Activated B cell treated with CpG ODN at 0.5 μM for 24 hours (primary cell): ENCODE measurements around the gene TGFBR1. TPM values are rescaled to one million over a fixed set of nuclear protein-coding genes. Genes with fewer than 3 reads are reported as not detected.

Experiments
- ATAC-seq: fragments of 200-7000 bp; cut with Tn5 transposase; one replicate; pipeline ENCODE4 v1.10.0; 2021; ENCODE audit warnings: low read depth, mild to moderate bottlenecking, moderate library complexity
- CTCF ChIA-PET: fragments of 350-600 bp; sonication (Branson Sonifier 250); formaldehyde crosslinking; loops from one replicate; lab custom pipeline; 2021; ENCODE audit warnings: antibody characterized with exemption; lab: Charles Lee
- POLR2A ChIA-PET: fragments of 350-600 bp; sonication (Branson Sonifier 250); formaldehyde crosslinking; loops from one replicate; lab custom pipeline; 2021; ENCODE audit warnings: antibody characterized with exemption; lab: Charles Lee
- DNase-seq: peaks from one replicate; pipeline ENCODE4 v3.0.0; 2022
- H3K27ac Mint-ChIP-seq: one replicate; pipeline ENCODE4 v1.8.0; 2020; ENCODE audit warnings: mixed read lengths
- H3K27me3 Mint-ChIP-seq: one replicate; pipeline ENCODE4 v1.8.0; 2021; ENCODE audit warnings: mixed read lengths
- H3K36me3 Mint-ChIP-seq: one replicate; pipeline ENCODE4 v1.8.0; 2021; ENCODE audit warnings: low read depth, mixed read lengths
- H3K4me1 Mint-ChIP-seq: one replicate; pipeline ENCODE4 v1.8.0; 2021; ENCODE audit warnings: mixed read lengths
- H3K4me3 Mint-ChIP-seq: one replicate; pipeline ENCODE4 v1.8.0; 2020; ENCODE audit warnings: mild to moderate bottlenecking, mixed read lengths
- H3K9me3 Mint-ChIP-seq: one replicate; pipeline ENCODE4 v1.8.0; 2020; ENCODE audit warnings: mixed read lengths
- intact Hi-C: fragments of 100-400 bp; cut with micrococcal nuclease; formaldehyde crosslinking; loops from one replicate; pipeline ENCODE4 v1.15.1; 2024
- total RNA-seq: library from RNA; stranded (reverse); gene quantifications from 2 replicates; pipeline ENCODE4 v1.2.3, GENCODE V29; 2022
- TF ChIP-seq, protein P1 (sequence below): fragments of 200-600 bp; IDR thresholded peaks from one replicate; pipeline ENCODE4 v1.8.0; 2022; ENCODE audit warnings: antibody characterized with exemption, mild to moderate bottlenecking

Gene TGFBR1
- total RNA-seq, 1 donor from 2014 or later, result 65.3 TPM

DNA sequence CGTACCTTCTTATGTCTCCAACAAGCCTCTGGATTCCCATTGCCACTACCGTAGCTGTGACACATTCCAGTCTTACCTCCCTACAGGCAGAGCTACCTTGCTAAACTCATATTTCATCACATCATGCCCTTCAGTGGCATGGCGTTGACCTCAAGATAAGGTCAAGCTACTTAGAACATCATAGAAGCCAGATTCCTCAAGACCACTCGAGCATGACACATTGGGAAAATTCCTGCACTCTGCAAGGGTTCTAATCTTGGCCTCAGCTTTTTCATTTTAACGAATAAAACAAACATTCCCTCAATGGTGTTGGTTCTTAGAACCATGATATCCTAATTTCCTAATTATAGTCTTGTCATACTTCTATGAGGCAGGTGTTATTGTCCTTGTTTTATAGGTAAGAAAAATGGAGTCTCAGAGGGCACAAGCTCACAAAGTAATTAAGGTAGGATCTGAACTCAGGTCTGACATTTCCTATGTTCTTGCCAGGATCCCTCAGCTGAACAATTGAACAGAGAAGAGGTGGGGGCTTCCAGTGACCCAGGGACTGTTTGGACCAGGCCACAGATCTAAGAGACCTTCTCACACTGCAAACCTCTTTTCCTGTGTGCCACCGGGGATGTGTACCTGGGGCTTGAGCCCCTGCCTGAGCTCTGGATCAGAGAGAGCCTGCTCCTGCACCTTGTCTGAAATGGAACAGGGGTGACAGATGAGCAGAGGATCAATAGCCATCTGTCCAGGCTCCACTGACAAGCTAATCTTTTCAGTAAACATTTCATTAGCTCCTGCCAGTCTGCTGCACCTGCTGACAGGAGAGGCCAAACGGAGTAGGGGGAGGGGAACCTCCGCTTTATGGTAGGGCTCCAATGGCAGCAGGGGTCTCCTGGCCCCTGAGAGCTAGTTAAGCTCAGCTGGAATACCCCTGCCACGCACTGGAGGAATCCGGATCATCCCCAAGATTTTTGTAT lies 67.5 kb downstream of the TGFBR1 start:
- Mint-ChIP-seq H3K27ac (no peak overlapping the region), H3K4me3 (no peak overlapping the region)
- POLR2A ChIA-PET, result interaction anchor here (0.7 to 3.2 kb wide), 3 partner anchors 8 to 50 kb away, joined by 3 to 32 read pairs (median 3); partner anchors contain the start of genes ALG2 and SEC61B

DNA sequence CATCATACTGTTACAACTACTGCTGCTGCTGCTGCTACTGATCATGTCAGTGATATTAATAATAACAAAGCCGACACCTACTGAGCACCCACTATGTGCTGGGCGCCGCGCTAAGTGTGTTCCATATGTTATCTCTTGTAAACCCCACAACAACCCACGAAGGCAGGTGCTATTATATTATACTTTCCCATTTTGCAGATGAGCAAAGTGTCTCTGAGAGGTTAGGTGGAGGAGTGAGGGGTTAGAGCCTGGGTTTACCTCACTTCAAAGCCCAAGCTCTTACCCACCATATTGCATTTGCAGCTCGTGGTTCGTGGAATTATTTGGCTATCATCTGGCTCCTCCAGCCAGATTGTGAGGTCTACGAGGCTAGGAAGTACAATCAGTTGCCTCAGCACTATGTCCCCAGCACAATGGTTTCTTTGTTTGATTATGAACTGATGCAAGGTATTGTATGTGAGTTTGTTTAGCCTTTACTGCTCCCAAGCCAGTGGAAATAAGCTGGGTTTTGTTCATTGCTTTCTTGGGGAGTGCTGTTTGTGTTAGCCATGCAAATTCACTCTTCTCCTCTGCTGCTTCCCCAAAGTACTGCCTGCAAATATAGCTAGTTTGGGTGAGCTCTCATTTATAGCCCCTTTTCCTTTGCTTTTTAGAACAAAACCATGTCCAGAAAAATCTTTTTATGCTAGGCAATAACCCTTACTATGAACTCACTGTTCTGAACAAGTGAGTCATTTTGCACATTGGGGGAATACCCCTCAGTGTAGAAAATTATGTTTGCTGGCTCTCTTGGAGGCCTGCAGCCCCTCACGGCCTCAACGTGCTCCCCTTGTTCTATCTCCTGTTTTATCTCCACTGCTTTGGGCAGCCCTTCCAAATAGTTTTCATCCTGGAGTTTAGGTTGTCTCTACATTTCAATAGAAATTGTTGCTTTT lies 68.9 kb downstream of the TGFBR1 start:
- H3K27me3 Mint-ChIP-seq, result no peaks in the 10 kb centered on the region
- H3K27ac Mint-ChIP-seq, result no peak overlapping the region
- POLR2A ChIA-PET, result interaction anchor here (0.6 to 3.2 kb wide), 3 partner anchors 9 to 1118 kb away, joined by 3 to 32 read pairs (median 3); partner anchors contain the start of gene NANS
- peaks cover 46% of the 10 kb centered on the region for H3K4me1 Mint-ChIP-seq
- ATAC-seq (peak; percentile 60), DNase-seq (no peak)
- H3K9me3 Mint-ChIP-seq, result no peaks in the 10 kb centered on the region
- no peaks in the 10 kb centered on the region for H3K36me3 Mint-ChIP-seq
- no peak overlapping the region for H3K4me3 Mint-ChIP-seq
- intact Hi-C loops, result no loop called here
- CTCF ChIA-PET, result interaction anchor here (0.7 to 4.8 kb wide), 3 partner anchors 10 to 122 kb away, joined by 3 to 32 read pairs (median 4); no protein-coding TSS in a partner anchor
- TF ChIP-seq, protein P1, sequence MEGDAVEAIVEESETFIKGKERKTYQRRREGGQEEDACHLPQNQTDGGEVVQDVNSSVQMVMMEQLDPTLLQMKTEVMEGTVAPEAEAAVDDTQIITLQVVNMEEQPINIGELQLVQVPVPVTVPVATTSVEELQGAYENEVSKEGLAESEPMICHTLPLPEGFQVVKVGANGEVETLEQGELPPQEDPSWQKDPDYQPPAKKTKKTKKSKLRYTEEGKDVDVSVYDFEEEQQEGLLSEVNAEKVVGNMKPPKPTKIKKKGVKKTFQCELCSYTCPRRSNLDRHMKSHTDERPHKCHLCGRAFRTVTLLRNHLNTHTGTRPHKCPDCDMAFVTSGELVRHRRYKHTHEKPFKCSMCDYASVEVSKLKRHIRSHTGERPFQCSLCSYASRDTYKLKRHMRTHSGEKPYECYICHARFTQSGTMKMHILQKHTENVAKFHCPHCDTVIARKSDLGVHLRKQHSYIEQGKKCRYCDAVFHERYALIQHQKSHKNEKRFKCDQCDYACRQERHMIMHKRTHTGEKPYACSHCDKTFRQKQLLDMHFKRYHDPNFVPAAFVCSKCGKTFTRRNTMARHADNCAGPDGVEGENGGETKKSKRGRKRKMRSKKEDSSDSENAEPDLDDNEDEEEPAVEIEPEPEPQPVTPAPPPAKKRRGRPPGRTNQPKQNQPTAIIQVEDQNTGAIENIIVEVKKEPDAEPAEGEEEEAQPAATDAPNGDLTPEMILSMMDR, result no peak

More for the DNA sequence above, 67.5 kb downstream of the TGFBR1 start:
- no peaks in the 10 kb centered on the region for H3K27me3 Mint-ChIP-seq
- H3K4me1 Mint-ChIP-seq, result peaks cover 47% of the 10 kb centered on the region
- no peak for DNase-seq
- CTCF ChIA-PET, result interaction anchor here (1.0 to 4.8 kb wide), 4 partner anchors 8 to 60 kb away, joined by 3 to 32 read pairs (median 4); no protein-coding TSS in a partner anchor
- ATAC-seq, result no peak
- H3K36me3 Mint-ChIP-seq, result no peaks in the 10 kb centered on the region
- no peaks in the 10 kb centered on the region for H3K9me3 Mint-ChIP-seq
- intact Hi-C loops, result no loop called here
- TF ChIP-seq, protein P1, result no peak

DNA sequence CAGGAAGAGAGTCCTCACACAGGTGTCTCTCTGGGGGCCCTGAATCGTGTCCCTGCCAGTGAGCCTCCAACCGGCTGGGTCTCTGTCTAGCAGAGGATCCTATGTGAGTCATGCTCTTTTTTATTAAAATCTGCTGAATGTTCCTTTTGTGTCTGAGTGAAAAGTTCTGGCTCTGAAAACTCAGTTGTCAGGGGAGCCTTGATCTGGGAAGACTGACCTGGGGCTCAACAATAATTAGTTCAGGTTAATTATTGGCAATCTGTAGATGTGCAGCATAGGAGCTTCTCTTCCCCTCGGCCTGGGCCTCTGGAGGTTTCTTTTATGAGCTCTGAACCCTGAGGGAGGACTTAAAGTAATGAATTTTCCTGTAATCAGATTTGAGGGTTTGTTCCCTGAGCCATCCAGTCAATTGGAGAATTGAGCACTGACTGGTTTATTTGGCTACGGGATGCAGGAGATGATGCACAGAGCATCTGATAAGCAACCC lies 71.7 kb downstream of the TGFBR1 start:
- Mint-ChIP-seq H3K4me1 (peaks cover 70% of the 10 kb centered on the region), H3K27ac (peak overlapping the region; percentile 42), H3K4me3 (no peak overlapping the region), H3K27me3 (no peaks in the 10 kb centered on the region), H3K9me3 (no peaks in the 10 kb centered on the region), H3K36me3 (peaks cover 2% of the 10 kb centered on the region)
- DNase-seq (no peak), ATAC-seq (no peak)
- TF ChIP-seq, protein P1, result no peak
- POLR2A ChIA-PET, result interaction anchor here (1.9 to 5.4 kb wide), 3 partner anchors 8 to 45 kb away, joined by 8 to 63 read pairs (median 54); partner anchors contain the start of genes ALG2 and SEC61B
- intact Hi-C loops, result no loop called here
- CTCF ChIA-PET, result interaction anchor here (1.5 to 3.0 kb wide), 3 partner anchors 8 to 13 kb away, joined by 8 to 9 read pairs (median 8); no protein-coding TSS in a partner anchor

DNA sequence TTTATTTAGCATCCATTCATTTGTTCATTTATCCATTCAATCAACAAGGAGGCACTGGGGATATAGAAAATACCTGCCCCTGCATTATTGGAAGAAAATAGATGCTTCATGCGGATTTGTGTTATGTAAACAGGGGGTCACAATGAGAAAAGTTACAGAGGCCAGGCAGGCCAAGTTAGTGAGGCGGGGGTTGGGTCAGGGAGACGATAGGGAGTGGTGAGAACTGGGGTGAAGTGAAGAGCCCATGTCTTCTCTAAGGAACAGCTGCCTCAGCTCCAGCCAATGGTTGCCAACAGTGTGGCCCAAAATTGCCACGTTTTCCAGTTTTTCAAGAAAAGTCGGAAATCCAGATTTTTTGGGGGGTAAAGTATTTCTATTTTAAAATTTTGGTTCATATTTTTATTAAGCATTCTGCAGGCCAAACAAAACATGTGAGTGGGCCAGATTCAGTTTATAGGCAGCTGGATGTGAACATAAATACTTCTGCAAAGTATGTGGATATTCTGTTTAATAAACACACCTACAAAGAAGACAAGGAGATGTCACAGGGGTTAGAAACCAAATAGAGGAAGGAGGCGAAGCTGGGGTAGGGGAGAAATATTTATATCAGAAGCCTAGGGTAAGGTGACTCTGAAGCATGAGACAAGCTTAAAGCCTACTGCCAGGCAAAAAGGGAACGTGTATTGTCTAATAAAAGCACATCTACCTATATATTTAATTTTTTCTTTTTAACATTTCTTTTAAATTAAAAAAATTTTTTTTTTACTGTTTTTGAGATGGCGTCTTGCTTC lies 72.9 kb downstream of the TGFBR1 start:
- Mint-ChIP-seq H3K4me3 (no peak overlapping the region), H3K9me3 (no peaks in the 10 kb centered on the region), H3K27me3 (no peaks in the 10 kb centered on the region), H3K4me1 (peaks cover 82% of the 10 kb centered on the region), H3K36me3 (peaks cover 2% of the 10 kb centered on the region), H3K27ac (peak overlapping the region; percentile 68)
- TF ChIP-seq, protein P1, result no peak
- intact Hi-C loops, result no loop called here
- DNase-seq (no peak), ATAC-seq (peak; percentile 10)
- ChIA-PET CTCF (interaction anchor here (1.5 to 3.0 kb wide), 4 partner anchors 11 to 54 kb away, joined by 6 to 9 read pairs (median 6); no protein-coding TSS in a partner anchor), POLR2A (interaction anchor here (0.8 to 5.4 kb wide), 9 partner anchors 11 to 644 kb away, joined by 3 to 63 read pairs (median 5); partner anchors contain the start of genes ALG2, NR4A3 and SEC61B)
